ENCODE results near the gene NAB1.

DNA sequence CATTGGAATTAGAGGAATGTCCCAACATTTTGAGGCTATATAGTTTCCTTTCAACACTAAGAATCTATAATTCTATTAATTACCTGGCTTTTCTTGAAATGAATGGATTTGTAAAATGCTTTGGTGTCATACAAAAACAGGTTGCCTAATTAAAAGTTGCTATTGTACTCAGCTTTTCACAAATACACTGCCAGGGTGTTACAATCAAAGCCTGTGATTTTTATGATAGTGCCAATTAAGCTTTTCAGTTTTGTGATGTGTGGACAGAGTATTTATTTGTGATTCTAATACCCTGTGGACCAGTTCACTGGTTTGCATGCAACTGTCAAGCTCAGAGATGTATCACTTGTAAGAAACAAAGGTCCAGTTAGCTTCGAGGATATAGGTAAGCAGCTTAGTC, 71.8 kb downstream of the NAB1 start:
- TF ChIP-seq, protein P1, sequence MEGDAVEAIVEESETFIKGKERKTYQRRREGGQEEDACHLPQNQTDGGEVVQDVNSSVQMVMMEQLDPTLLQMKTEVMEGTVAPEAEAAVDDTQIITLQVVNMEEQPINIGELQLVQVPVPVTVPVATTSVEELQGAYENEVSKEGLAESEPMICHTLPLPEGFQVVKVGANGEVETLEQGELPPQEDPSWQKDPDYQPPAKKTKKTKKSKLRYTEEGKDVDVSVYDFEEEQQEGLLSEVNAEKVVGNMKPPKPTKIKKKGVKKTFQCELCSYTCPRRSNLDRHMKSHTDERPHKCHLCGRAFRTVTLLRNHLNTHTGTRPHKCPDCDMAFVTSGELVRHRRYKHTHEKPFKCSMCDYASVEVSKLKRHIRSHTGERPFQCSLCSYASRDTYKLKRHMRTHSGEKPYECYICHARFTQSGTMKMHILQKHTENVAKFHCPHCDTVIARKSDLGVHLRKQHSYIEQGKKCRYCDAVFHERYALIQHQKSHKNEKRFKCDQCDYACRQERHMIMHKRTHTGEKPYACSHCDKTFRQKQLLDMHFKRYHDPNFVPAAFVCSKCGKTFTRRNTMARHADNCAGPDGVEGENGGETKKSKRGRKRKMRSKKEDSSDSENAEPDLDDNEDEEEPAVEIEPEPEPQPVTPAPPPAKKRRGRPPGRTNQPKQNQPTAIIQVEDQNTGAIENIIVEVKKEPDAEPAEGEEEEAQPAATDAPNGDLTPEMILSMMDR (IDR thresholded peaks at IDR 0.05; ENCODE audit: extremely low read depth in 1 of 2, insufficient read depth in 1 of 2, low read depth in 1 of 2, low read length in 2 of 2): no peak
- TF ChIP-seq, protein P2, sequence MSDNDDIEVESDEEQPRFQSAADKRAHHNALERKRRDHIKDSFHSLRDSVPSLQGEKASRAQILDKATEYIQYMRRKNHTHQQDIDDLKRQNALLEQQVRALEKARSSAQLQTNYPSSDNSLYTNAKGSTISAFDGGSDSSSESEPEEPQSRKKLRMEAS (IDR thresholded peaks at IDR 0.05; ENCODE audit: insufficient read depth, insufficient read length): no peak
- no peak for TF ChIP-seq EZH2 (IDR thresholded peaks at IDR 0.05; ENCODE audit: borderline replicate concordance, low read depth, low read length, severe bottlenecking)
- no peak for TF ChIP-seq POLR2A (IDR thresholded peaks at IDR 0.05; ENCODE audit: low read depth, low read length)
- TF ChIP-seq POLR2AphosphoS5 (IDR thresholded peaks at IDR 0.05; ENCODE audit: insufficient read depth, low read depth, low read length): no peak
- no peak for TF ChIP-seq FOS (IDR thresholded peaks at IDR 0.05; ENCODE audit: borderline replicate concordance, insufficient read depth, low read length)

Data from endothelial cell of umbilical vein (primary cell).